Right lung (tissue), 5 donors: Measurements from ENCODE around the gene LYPD5. TPM values are rescaled to one million over a fixed set of nuclear protein-coding genes. Genes with fewer than 3 reads are reported as not detected.
A peak's percentile ranks its signal among the peaks of the same experiment; 100 is the strongest.
"Not testable (repeated sequence)": the region's sequence is repeated elsewhere in the genome, so short reads cannot be mapped to it uniquely, and the experiment has no call there.

Experiments used
- DNase-seq, 2 donors: peaks; one replicate each; pipeline ENCODE4 v3.0.0-alpha.2; 2013
- polyA plus RNA-seq, 5 donors: library from polyadenylated mRNA; unstranded; fragments of 120-200 nt; gene quantifications; one replicate each; pipeline versions ENCODE4 v1.2.1 to v1.2.3, GENCODE V29; 2013; ENCODE audit warnings: inconsistent platforms in 1 of 5, low replicate concordance in 1 of 5; ENCODE audit not compliant: insufficient read length in 5 of 5, insufficient read depth in 1 of 5

LYPD5 gene
- polyA plus RNA-seq, 5 donors, result 0.30 to 0.49 (median 0.40) TPM

DNA sequence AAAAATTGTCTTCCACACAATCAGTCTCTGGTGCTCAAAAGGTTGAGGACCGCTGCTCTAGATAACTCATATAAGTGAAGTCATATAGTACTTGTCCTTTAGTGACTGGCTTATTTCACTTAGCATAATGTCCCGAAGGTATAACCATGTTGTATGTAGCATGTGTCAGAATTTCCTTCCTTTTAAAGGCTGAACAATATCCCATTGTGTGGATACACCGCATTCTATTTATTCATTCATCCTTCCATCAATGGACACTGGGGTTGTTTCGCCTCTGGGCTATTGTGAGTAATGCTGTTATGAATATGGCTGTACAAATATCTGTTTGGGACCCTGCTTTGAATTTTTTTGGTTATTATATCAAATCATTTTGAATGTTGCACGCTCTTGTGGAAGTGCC lies 4.6 kb upstream of the LYPD5 start:
- DNase-seq, result no peak

DNA sequence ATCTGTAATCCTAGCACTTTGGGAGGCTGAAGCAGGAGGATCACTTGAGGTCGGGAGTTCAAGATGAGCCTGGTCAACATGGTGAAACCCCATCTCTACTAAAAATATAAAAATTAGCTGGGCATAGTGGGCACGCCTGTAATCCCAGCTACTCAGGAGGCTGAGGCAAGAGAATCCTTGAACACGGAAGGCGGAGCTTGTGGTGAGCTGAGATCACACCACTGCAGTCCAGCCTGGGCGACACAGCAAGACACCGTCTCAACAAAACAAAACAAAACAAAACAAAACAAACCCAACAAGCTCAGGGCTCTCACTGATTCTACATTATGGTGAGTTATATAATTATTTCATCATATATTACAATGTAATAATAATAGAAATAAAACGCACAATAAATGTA lies 4.2 kb upstream of the LYPD5 start:
- not testable (repeated sequence) for DNase-seq

DNA sequence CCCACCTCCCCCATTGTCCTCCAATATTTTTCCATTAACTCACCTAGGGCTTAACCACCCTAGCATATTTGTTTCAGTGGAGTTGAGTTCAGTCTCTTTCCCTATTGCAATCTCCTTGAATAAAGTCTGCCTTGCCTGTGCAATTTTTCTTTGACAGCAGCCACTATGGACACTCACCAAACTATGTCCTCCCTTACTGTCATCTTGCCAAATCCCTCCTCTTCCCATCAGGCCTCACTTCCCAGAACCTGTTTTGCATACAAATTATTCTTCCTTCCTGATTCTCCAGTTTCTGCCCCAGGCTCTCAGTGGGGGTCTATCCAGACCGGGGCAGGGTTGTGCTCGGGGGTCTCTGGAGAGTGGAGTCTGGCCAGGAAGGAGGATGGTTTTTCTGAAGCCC lies 2.2 kb upstream of the LYPD5 start:
- no peak for DNase-seq

DNA sequence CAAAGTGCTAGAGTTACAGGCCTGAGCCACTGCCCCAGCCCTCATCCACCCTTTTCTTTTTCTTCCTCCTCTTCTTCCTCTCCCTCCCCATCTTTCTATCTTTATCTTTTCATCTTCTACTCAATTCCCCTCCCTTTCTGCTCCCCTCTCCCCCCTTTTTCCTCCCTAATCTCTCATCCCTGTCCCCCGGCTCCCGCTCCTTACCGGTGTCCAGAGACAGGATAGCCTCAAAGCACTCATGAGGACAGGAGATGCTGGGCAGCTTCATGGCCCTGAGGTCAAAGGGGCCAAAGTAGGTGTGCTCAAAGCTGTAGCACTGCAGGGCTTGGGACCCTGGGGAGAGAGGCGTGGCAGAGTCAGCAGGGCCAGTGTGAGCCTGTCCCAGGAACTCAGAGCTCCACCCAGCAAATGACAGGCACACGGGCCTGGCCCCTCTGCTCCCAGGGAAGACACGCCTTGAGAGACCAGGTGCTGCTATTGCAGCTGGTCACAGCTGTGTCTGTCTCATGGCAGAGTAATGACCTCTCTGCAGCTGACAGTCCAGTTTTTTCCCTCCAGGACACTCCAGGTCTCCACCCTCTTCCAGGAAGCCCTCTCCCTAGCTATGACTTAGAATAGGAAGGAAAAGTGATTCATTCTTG lies 2.6 kb downstream of the LYPD5 start:
- DNase-seq, result no peak

DNA sequence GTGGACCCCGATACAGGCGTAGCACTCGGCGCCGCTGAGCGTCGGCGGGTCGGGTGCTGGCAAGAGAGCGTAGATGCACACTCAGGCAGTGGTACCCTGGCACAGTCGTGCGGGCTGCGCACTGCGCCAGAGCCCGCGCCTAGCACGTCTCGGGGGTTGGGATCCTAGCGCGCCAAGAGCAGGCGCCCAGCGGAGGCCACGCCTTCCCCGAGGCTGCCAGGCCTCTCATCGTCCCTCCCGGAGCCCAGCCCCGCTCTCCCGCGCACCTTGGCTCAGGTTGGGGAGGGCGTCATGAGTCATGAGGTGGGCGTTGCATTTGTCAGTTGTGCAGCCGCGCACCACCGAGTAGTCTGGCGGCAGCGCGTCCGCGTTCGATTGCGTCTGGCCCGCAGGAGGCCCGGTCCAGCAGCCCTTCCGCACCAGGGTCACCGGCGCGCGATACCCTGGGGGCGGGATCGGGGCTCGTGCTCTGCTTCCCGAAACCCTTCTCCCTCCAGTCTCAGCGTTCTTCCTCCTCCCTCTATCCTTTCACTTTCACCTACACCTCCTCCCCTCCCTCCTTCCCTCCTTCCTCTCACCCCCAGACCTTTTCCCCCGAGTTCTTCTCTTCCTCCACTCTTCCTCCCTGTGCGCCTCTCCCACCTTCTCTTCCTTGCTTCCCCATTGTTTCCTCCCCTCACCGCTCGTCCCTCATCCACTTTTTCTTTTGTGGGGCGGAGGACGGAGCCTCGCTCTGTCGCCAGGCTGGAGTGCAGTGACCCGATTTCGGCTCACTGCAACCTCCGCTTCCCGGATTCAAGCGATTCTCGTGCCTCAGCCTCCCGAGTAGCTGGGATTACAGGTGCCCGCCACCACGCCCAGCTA lies 3.5 kb downstream of the LYPD5 start:
- no peak for DNase-seq

DNA sequence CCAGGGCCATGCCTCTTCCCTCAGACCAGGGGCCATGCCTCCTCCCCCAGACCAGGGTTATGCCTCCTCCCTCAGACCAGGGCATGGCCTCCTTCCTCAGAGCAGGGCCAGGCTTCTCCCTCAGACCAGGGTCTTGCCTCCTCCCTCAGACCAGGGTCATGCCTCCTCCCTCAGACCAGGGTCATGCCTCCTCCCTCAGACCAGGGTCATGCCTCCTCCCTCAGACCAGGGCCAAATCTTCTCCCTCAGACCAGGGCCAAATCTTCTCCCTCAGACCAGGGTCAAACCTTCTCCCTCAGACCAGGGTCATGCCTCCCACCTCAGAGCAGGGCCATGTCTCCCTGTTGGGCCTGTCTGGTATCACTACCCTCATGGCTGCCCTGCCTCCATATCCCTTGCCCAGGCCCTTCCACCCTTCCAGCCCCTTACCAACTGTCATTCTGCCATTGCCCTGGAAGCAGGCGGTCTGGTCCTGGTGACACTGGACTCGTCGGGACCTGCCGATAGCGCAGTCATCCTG lies 4.2 kb downstream of the LYPD5 start:
- DNase-seq, result no peak

DNA sequence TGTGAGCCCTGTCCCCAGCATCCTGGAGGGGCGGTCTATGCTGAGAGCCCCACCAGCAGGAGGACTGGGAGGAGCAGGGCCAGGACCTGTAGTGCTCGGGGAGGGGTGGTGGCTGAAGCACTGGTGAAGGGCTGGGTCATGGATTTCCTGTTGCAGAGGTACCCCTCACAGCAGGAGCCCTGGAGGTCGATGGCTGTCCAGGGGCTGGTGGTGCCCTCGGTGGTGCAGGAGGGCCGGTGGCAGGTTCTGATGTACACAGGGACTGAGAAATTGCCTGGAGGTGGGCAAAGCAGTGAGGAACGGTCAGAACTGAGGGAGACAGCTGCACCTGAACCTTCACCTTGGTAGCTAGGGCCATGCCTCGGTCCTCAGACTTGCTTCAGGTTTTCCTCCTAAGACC lies 4.7 kb downstream of the LYPD5 start:
- DNase-seq, result no peak

DNA sequence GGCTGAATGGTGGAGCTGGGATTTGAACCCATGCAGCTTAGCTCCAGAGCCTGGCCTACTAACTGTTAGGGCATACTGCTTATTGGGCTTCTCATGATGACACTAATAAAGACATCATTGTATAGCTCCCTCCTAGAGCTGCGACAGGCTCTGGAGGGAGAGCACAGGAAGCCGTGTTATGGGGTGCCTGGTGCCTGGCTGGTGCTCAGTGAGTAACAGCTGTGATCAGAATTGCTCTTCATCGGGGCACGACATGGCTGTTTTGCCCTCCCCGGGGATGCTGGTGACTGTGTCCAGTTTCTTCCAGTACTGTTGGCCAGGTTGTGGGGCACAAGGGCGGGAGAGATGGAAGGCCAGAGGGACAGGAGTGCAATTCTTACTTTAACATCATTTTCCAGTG lies 5.1 kb downstream of the LYPD5 start:
- no peak for DNase-seq

DNA sequence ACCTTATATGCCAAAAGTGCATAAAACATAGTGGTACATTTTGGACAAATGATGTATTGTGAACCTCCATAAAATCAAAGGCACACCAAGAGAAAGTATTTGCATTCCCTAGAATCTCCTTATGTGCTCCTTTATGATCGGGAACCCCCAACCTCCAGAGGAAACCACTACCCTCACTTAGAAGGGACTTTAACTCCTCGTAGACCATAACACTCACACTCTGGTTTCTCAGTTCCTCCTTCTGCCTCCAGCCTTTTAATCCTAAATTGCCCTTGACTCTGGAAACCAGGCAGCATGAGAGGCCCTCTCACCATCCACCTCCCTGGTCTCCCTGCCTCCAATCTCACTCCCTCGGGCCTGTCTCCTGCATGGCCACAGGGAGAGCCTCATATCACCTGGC lies 11.7 kb downstream of the LYPD5 start:
- DNase-seq, result no peak

DNA sequence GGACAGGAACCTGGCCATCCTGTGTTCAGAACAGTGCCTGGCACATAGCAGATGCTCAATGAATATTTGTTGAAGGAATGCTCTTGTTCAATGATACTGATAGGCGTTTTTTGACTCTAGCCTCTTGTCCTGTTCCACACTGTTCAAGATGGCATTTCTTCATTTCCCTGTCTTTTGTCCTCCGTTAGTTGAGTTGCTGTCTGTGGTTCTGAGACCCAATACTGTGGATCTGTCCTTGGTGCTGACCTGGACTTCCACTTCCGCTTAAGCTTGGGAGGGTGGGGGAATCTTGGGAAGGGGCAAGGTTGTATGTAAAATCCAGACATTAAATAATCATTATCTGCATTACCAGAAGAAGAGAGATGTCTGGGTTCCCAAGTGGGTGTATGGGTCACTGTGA lies 13.2 kb downstream of the LYPD5 start:
- DNase-seq, result no peak

DNA sequence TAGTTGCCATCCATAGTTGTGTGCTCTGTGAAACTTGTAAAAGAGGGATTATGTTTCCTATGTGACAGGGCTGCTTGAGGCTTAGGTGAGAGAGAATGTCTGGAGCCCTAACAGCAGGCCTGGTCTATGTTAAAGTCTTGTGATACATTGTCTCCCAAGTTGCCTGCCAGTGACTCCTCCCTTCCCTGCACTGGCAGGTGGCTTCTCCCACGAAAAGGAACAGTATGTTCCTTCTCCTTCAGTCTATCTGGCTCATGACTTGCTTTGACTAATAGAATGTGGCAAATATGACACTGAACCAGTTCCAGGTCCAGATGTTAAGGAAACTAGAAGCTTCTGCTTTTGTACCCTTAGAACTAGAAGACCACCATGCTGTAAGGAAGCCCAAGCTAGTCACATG lies 15.6 kb downstream of the LYPD5 start:
- DNase-seq, result no peak

DNA sequence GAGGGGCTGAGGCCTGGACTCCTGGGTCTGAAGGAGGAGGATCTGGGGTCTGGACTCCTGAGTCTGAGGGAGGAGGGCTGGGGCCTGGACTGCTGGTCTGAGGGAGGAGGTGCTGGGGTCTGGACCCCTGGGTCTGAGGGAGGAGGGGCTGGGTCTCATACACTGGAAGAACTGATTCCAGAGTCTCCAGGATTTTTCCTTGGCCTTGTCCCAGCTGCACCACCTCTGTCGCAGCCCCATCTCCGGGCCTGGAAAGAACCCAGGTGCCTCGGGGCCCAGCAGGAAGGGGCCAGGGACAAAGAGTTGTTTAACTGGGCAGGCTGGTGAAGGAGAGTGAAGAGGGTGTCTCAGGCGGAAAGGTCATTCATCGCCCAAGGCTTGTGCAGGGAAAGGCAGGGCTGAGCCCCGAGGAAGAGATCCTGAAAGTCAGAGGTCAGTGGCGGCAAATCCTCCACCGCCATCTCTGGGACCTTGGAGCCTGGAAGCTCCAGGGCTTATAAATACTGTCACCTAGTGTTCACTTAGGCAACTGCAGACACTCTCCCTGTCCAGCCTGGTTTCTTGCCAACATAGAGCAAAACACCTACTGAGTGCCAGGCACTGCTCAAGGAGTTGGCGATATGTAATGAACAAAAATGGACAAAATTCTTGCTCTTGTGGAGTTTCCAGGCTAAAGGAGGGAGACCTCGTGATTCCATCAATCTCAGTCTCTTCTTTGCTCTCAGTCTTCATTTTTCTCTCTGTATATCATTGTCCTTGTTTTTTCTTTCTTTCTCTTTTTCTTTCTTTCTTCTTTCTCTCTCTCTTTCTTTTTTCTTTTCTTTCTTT lies 17.1 kb downstream of the LYPD5 start:
- peak in 1 of 2 donors; percentile 45 for DNase-seq

DNA sequence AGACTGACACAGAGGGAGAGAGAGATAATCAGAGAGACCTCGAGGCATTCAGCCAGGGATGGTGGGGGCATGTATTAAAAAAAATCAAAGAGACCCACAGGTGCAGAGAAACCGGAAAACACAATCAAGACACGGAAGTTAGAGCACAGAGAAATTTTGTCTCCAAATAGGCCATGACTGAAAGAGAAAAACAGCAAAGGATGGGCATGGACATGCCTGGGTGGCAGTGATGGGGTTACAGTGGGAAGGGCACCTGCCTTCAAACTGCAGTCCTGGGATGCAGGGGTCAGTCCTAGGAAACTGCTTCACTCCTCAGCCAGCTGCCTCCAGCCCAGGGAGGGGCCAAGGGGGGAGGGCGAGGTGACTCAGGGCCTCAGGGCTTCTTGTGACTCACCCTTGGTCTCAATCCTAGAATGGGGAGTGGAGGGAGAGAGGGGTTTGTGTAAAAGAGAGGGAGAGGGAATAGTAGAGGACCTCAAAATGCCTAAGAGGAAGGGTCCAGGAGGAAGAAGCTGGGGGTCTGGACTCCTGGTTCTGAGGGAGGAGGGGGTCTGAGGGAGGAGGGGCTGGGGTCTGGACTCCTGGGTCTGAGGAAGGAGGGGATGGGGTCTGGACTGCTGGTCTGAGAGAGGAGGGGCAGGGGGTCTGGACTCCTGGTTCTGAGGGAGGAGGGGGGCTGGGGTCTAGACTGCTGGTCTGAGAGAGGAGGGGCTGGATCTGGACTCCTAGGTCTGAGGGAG lies 17.8 kb downstream of the LYPD5 start:
- DNase-seq, result no peak

DNA sequence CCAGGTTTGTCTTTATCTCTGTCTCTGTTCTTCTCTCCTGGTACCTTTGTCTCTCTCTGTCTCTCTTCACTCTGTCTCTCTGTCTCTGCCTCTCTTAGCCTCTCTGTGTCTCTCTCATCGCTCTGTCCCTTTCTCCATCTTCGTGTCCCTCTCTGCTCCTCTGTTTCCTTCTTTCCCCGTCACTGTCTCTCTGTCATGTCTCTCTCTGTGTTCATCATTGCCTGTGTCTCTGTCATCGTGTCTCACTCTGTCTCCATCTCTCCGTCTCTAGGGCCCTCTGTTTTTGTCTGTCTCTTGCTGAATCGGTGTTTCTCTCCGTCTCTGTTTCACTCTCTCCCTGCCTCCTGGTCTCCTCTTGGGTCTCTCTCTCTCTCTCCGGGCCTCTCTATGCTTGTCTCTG lies 18.6 kb downstream of the LYPD5 start:
- DNase-seq, result no peak

DNA sequence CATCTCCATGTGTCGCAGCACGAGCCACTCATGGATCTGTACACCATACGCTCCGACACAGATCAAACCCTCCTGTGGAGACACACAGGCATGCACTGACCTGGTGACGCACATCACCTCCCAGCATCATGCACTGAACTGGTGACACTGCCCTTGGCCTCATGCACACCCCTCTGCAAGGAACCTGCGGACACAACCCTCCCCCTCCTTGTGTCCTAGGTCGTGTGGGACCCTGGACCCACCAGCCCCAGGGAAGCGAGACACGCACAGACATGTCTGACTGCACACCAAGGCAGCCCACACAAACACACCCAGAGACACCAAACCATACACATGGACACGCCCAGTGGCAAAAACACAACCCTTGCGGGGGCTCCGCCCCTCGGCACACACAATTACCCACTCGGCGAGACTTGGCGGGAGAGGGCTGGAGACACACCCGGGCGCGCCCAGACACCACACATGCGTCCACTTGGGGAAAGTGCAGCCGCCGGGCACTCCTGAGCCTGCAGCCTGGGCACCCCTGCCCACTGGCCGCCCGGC lies 19.5 kb downstream of the LYPD5 start:
- no peak for DNase-seq

DNA sequence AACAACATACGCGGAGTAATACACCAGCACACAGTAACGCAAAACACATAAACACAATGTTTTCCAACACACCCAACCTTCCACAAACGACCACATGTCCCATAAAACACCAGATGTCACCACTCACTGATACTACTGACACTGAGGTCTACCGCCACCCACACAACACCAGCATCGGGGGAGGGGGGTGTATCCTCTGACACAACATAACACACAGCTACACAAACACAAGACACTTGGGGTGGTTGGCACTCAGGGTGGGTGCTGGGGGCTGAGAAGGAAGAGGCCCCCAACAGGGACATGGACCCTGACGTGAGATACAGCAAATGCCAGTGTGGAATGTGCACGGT lies 20.0 kb downstream of the LYPD5 start:
- DNase-seq, result no peak

DNA sequence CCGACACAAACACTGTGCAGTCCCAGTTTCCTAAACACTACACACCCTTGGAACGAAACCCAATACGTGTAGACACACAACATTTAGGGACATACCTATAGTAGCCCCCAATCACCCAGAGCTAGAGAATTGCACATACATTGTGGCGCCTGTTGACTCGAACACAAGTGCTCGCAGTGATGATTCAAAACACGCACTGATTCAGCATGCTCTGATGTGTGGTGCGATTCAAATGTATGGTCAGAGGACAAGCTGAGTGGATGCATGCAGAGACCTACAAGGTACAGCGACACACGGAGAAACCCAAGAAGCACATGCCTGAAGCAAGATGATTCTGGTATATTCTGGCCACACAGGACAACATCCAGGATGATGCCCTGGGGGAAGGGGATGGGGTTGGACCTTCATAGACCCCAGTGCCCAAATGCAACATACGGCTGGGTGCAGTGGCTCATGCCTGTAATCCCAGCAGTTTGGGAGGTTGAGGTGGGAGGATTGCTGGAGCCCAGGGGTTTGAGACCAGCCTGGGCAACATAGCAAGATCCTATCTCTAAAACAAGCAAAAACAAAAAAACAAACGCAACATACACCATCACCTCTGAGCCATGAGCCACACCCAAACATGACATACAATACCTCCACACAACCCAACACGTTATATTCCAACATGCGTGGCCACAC lies 20.5 kb downstream of the LYPD5 start:
- DNase-seq, result no peak

DNA sequence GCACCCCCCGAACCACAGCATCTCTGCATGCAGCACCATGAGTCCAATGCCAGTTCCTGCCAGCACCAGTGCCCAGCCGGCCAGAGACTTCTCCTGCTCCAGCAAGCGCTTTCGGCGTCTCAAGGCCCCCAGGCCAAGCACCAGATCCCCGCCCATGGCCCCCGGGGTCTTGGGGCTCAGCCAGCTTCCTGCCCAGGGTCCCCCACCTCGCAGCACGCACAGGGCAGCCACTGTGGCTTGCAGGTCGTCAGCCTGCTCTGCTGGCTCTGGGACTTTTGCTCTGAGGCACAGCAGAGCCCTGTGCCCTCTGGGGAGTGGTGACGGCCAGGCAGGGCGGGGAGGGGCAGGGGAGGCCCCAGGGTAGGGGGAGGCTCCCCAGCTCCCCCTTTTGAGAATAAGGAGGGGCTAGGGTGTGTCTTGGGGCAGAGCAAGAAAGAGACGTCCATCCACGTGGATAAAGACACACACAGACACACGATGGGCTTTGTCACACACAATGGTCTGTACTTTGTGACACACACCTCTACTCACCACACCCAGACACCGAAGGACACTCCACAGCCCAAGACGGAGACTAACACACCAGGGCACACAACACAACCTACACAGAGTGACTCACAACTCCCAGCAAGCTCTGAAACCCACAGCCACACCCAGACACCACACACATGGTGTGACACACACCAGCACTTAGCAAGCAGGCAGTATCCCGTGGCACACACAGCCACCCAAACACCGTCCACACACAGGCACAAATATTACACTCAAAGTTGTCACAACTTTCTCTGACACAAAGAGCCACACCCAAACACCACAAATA lies 21.3 kb downstream of the LYPD5 start, which contains the start of gene KCNN4:
Gene KCNN4 (minus strand): TSS at position 268 of the 820 bp plus-strand sequence. CDS start 112 bp downstream, at position 156.
- DNase-seq, result no peak

DNA sequence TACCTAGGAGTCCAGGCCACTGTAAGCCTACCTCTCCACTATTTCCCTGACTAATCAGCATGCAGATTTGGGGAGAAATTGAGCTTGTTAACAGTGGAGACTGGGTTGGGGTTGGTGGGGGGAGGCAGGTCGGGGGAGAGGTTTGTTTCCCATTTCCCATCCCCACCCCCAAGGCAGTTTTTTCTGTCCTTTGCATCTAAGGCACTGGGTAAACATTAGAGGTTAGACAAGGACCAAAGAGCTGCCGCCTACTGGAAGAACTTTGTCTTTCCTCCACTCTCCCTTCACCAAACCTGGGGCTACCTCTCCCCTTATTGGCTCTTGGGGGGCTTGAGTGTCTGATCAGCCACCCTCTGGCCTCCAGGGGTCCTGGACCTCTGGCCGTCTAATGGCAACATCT lies 22.4 kb downstream of the LYPD5 start:
- no peak for DNase-seq
